HG03571 (cell line): ENCODE measurements around the gene OBSL1.
A peak's percentile ranks its signal among the peaks of the same experiment; 100 is the strongest.

Experiments
- ATAC-seq: cut with Tn5 transposase; IDR thresholded peaks from one replicate; pipeline ENCODE4 v1.9.1; 2021; ENCODE audit not compliant: unreplicated experiment

The OBSL1 gene

GRCh38 chr2:219516888-219517287 is 54.5 kb downstream of the OBSL1 start:
- no peak for ATAC-seq

- no peak for ATAC-seq
These were observed 55.3 kb downstream of the OBSL1 start for GRCh38 chr2:219515874-219516629.

GRCh38 chr2:219514836-219515235 is 56.5 kb downstream of the OBSL1 start:
- no peak for ATAC-seq

GRCh38 chr2:219514196-219514761 is 57.1 kb downstream of the OBSL1 start, which contains the start of gene ASIC4:
Gene ASIC4 (plus strand): TSS chr2:219514482. CDS start chr2:219514725, 243 bp downstream.
- no peak for ATAC-seq

- ATAC-seq, result no peak
These were observed 57.6 kb downstream of the OBSL1 start for GRCh38 chr2:219513787-219514186.

- no peak for ATAC-seq
These were observed 58.7 kb downstream of the OBSL1 start for GRCh38 chr2:219512524-219513216.

GRCh38 chr2:219511547-219512325 is 59.6 kb downstream of the OBSL1 start:
- no peak for ATAC-seq

- ATAC-seq, result no peak
These were observed 60.7 kb downstream of the OBSL1 start for GRCh38 chr2:219510512-219511135.

- peak; percentile 63 for ATAC-seq
These were observed 61.4 kb downstream of the OBSL1 start for GRCh38 chr2:219509780-219510511.

- no peak for ATAC-seq
These were observed 62.2 kb downstream of the OBSL1 start for GRCh38 chr2:219508971-219509779.

GRCh38 chr2:219508444-219508734 is 63.0 kb downstream of the OBSL1 start:
- ATAC-seq, result no peak

GRCh38 chr2:219507581-219508443 is 63.5 kb downstream of the OBSL1 start:
- ATAC-seq, result no peak

- no peak for ATAC-seq
These were observed 64.4 kb downstream of the OBSL1 start for GRCh38 chr2:219506802-219507526.

GRCh38 chr2:219506153-219506801 is 65.1 kb downstream of the OBSL1 start:
- ATAC-seq, result no peak

- ATAC-seq, result no peak
These were observed 65.8 kb downstream of the OBSL1 start for GRCh38 chr2:219505585-219505984.

GRCh38 chr2:219502618-219503017 is 68.7 kb downstream of the OBSL1 start:
- no peak for ATAC-seq

- no peak for ATAC-seq
These were observed 69.5 kb downstream of the OBSL1 start for GRCh38 chr2:219501849-219502248.
